Type B pancreatic cell (in vitro differentiated cells): ENCODE results near the gene HIVEP2. TPM values are rescaled to one million over a fixed set of nuclear protein-coding genes. Genes with fewer than 3 reads are reported as not detected.

Experiments used
- DNase-seq: peaks from one replicate; pipeline ENCODE4 v3.0.0; 2021; ENCODE audit warnings: mixed read lengths; ENCODE audit not compliant: unreplicated experiment; ENCODE audit errors: extremely low spot score
- H3K27ac Mint-ChIP-seq: 2 replicates; pipeline ENCODE4 v1.8.0; 2021; ENCODE audit warnings: mild to moderate bottlenecking, mixed read lengths
- H3K27me3 Mint-ChIP-seq: 2 replicates; pipeline ENCODE4 v1.8.0; 2021; ENCODE audit warnings: mixed read lengths
- H3K36me3 Mint-ChIP-seq: 2 replicates; pipeline ENCODE4 v1.8.0; 2021; ENCODE audit warnings: mixed read lengths
- H3K4me1 Mint-ChIP-seq: one replicate; pipeline ENCODE4 v1.8.0; 2021; ENCODE audit warnings: mixed read lengths; ENCODE audit not compliant: unreplicated experiment
- H3K4me3 Mint-ChIP-seq: 2 replicates; pipeline ENCODE4 v1.8.0; 2021; ENCODE audit warnings: mild to moderate bottlenecking, mixed read lengths
- H3K9me3 Mint-ChIP-seq: 2 replicates; pipeline ENCODE4 v1.8.0; 2021; ENCODE audit warnings: mixed read lengths
- long read RNA-seq: library from polyadenylated mRNA; unstranded; transcript quantifications from one replicate; pipeline ENCODE4 v2.0.0, GENCODE V29; 2020
- total RNA-seq: library from RNA; stranded (reverse); gene quantifications from 2 replicates; pipeline ENCODE4 v1.2.1, GENCODE V29; 2021; ENCODE audit warnings: low replicate concordance
- TF ChIP-seq, protein P1 (sequence below): fragments of 200-600 bp; sonication (generic); conservative IDR thresholded peaks from 2 replicates; pipeline ENCODE4 v1.5.0; 2021; ENCODE audit warnings: antibody characterized with exemption, mild to moderate bottlenecking

HIVEP2 gene, protein sequence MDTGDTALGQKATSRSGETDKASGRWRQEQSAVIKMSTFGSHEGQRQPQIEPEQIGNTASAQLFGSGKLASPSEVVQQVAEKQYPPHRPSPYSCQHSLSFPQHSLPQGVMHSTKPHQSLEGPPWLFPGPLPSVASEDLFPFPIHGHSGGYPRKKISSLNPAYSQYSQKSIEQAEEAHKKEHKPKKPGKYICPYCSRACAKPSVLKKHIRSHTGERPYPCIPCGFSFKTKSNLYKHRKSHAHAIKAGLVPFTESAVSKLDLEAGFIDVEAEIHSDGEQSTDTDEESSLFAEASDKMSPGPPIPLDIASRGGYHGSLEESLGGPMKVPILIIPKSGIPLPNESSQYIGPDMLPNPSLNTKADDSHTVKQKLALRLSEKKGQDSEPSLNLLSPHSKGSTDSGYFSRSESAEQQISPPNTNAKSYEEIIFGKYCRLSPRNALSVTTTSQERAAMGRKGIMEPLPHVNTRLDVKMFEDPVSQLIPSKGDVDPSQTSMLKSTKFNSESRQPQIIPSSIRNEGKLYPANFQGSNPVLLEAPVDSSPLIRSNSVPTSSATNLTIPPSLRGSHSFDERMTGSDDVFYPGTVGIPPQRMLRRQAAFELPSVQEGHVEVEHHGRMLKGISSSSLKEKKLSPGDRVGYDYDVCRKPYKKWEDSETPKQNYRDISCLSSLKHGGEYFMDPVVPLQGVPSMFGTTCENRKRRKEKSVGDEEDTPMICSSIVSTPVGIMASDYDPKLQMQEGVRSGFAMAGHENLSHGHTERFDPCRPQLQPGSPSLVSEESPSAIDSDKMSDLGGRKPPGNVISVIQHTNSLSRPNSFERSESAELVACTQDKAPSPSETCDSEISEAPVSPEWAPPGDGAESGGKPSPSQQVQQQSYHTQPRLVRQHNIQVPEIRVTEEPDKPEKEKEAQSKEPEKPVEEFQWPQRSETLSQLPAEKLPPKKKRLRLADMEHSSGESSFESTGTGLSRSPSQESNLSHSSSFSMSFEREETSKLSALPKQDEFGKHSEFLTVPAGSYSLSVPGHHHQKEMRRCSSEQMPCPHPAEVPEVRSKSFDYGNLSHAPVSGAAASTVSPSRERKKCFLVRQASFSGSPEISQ (N-terminal part only)
- 12.3 and 34.1 TPM in 2 replicates for total RNA-seq
- long read RNA-seq, partial matches to known transcripts = 22 of 31 reads
- long read RNA-seq, other reads (novel, unspliced or antisense) = 9 of 31 reads

DNA sequence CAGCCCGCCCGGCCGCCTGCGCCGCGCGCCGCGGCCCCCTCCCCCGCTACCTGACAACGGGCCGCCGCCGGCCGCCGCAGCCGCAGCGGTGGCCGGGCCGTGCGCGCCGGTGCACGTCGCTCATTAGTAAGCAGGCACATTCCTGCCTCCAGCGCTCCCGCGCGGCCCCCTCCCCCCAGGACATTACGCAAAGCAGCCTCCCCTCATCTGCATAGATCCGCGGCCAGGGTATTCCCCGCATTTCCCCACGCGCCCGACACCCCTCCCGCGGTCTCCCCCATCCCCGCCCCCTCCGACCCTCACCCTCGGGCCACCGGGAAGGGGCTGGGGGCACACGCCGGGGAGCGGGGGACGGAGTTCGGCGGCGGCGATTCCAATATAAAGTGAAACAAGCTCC, at the start of gene HIVEP2:
Gene HIVEP2 (minus strand): TSS at position 128 of the 397 bp plus-strand sequence. CDS start 170,438 bp downstream, outside the sequence.
- Mint-ChIP-seq H3K4me3 (peak within 1 kb of the TSS; percentile 99), H3K36me3 (no peaks in the 10 kb centered on the region), H3K9me3 (no peaks in the 10 kb centered on the region), H3K27me3 (peaks cover 31% of the 10 kb centered on the region), H3K4me1 (peaks cover 22% of the 10 kb centered on the region), H3K27ac (peak within 1 kb of the TSS; percentile 98)
- TF ChIP-seq, protein P1, sequence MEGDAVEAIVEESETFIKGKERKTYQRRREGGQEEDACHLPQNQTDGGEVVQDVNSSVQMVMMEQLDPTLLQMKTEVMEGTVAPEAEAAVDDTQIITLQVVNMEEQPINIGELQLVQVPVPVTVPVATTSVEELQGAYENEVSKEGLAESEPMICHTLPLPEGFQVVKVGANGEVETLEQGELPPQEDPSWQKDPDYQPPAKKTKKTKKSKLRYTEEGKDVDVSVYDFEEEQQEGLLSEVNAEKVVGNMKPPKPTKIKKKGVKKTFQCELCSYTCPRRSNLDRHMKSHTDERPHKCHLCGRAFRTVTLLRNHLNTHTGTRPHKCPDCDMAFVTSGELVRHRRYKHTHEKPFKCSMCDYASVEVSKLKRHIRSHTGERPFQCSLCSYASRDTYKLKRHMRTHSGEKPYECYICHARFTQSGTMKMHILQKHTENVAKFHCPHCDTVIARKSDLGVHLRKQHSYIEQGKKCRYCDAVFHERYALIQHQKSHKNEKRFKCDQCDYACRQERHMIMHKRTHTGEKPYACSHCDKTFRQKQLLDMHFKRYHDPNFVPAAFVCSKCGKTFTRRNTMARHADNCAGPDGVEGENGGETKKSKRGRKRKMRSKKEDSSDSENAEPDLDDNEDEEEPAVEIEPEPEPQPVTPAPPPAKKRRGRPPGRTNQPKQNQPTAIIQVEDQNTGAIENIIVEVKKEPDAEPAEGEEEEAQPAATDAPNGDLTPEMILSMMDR = no peak
- DNase-seq = peak; percentile 80

DNA sequence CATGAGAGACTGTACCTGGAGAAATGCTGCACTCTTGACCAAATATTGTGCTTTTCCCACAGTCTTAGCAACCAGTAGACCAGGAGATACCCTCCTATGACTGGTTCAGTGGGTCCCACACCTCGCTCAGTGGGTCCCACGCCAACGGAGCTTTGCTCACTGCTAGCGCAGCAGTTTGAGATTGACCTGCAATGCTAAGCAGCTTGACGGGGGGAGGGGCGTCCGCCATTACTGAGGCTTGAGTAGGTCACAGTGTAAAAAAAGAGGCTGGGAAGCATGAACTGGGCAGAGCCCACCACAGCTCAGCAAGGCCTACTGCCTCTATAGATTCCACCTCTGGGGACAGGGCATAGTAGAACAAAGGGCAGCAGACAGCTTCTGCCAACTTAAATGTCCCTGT, 49.0 kb upstream of the HIVEP2 start:
- TF ChIP-seq, protein P1 = no peak
- H3K36me3 Mint-ChIP-seq = no peaks in the 10 kb centered on the region
- no peak overlapping the region for H3K27ac Mint-ChIP-seq
- H3K4me3 Mint-ChIP-seq = no peak overlapping the region
- DNase-seq = no peak
- peaks cover 3% of the 10 kb centered on the region for H3K27me3 Mint-ChIP-seq
- no peaks in the 10 kb centered on the region for H3K4me1 Mint-ChIP-seq
- no peaks in the 10 kb centered on the region for H3K9me3 Mint-ChIP-seq

DNA sequence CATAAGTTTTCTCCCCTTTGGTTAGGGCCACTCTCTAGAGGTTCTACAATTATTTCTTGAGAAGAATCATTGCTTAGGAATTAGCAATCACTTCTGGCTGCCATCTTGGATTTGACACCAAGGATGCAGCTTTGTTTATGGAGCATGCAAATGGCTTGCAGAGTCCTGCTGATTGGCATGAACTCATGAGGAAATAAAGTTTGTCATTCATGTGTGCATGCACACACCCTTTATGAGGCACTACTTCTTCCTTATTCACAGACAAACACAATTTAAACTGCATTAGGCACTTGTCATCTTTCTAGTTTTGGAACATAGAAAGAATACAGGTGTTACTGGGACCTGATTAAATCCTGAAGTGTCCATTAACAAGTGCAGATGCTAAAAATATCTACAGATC, 42.5 kb upstream of the HIVEP2 start:
- Mint-ChIP-seq H3K27ac (no peak overlapping the region), H3K4me1 (no peaks in the 10 kb centered on the region), H3K36me3 (no peaks in the 10 kb centered on the region), H3K27me3 (peaks cover 3% of the 10 kb centered on the region), H3K9me3 (peaks cover 4% of the 10 kb centered on the region), H3K4me3 (no peak overlapping the region)
- TF ChIP-seq, protein P1 = no peak
- DNase-seq = no peak

DNA sequence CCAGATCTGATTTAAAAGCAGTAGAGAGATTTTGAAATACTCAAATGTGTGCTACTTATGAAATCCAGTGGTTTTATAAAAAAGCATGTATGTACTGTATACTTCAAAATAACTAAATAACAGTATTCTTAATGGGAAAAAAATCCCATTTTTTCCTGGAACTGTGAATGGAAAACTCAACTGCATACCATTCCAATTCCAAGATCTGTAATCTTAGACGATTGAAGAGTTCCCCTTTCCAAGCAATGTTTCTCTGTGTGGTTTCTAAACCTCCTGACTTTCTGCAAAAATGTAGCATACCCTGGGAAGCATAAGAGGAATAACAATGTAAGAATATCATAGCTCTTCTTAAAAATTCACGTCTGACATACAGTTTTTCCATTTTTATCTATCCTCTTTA, 40.3 kb upstream of the HIVEP2 start:
- Mint-ChIP-seq H3K36me3 (no peaks in the 10 kb centered on the region), H3K9me3 (peaks cover 9% of the 10 kb centered on the region), H3K4me3 (no peak overlapping the region), H3K4me1 (no peaks in the 10 kb centered on the region), H3K27me3 (peaks cover 4% of the 10 kb centered on the region), H3K27ac (no peak overlapping the region)
- TF ChIP-seq, protein P1 = no peak
- DNase-seq = no peak

DNA sequence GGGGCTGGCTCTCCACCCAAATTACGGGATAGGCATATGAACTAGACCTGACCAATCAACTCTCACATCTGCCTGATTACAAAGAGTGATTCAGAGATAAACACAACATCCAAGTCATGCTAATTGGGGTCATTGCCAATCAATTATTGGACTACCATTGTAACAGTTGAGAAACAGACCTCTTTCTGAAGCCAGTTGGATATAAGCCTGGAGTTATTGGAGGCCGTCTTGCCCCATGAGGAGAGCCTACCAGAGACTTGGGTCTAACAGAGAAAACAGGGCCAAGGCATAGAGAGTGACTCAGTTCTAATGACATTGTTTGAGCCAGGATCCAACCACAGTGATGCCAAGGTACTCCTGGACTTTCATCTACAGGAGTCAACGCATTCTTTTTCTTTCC, 39.4 kb upstream of the HIVEP2 start:
- DNase-seq = no peak
- no peaks in the 10 kb centered on the region for H3K36me3 Mint-ChIP-seq
- peaks cover 6% of the 10 kb centered on the region for H3K27me3 Mint-ChIP-seq
- TF ChIP-seq, protein P1 = no peak
- H3K4me3 Mint-ChIP-seq = no peak overlapping the region
- H3K9me3 Mint-ChIP-seq = peaks cover 9% of the 10 kb centered on the region
- no peaks in the 10 kb centered on the region for H3K4me1 Mint-ChIP-seq
- H3K27ac Mint-ChIP-seq = no peak overlapping the region
